Stimulated activated CD4-positive, alpha-beta T cell treated with anti-CD3 and anti-CD28 coated beads, TNF-alpha, amount 100 ng/mL, for 1 hour (primary cell): ENCODE results near the gene LARGE1.

ENCODE experiments used
- DNase-seq, 3 donors: peaks; one replicate each; pipeline ENCODE4 v3.0.0-alpha.2; 2020; ENCODE audit warnings: low read depth in 3 of 3, low spot score in 1 of 3

The LARGE1 gene

DNA sequence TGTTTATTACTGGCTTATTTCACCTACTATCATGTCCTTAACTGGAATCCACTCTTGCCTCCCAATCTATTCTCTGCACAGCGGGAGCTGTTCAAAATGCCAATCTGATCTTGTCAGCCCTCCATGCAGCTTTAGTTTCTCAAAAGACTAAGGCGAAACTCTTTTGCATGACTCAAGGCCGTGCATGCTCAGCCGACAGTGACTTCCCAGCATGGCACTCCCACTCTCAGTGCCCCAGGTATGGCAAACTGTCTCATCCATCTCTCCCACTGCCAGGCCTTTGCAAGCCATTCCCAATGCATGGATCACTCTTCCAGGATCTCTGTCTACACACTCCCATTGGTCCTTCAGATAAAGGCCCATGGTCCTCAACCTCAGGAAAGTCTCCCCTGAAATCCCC, 245.9 kb downstream of the LARGE1 start:
- no peak for DNase-seq

DNA sequence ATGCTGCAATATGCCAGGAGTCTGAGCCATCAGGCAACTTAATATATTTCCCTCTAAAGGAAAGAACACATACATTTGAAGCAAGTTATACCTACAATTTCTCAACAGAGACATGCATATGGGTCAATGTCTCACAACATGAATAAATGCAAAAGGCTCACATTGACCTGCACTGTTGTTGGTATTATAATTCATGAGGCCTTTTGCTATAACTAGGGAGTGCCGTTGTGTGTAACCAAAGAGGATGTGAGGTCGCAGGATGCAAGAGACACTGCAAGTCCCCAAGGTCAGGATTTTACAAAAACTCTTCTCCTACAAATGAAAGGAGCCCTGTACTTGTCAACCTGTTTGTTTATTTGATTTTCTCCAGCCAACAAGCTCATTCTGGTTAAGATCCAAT, 250.5 kb downstream of the LARGE1 start:
- DNase-seq, result no peak

DNA sequence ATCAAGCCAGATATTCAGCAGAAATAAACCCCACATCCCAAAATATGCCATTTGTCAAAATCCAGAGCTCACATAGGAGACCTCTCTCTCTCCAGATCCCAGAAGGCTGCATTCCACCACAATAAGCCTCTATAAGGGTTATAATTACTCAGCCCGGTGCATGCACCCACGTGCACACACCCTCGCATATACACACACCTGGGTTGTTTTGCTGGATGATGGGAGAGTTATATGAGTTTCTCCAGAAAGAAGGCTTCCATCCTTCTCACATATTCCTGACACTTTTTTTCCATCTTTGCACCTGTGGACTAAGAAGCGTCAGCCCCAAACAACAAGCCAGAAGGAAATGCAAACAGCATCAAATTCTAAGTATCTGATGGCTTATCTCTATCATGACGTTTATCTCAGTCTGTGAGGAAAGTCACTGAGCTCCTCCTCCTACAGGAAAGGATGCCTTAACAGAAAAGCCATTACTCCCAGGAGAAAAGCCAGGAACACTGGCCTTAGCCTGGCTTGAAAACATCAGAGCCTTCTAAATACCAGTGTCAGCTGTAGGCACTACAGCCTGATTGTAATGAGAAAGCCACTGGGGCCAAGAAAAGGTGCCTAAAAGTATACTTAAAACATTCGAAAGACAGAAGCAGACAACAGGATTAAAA, 253.2 kb downstream of the LARGE1 start:
- no peak for DNase-seq

DNA sequence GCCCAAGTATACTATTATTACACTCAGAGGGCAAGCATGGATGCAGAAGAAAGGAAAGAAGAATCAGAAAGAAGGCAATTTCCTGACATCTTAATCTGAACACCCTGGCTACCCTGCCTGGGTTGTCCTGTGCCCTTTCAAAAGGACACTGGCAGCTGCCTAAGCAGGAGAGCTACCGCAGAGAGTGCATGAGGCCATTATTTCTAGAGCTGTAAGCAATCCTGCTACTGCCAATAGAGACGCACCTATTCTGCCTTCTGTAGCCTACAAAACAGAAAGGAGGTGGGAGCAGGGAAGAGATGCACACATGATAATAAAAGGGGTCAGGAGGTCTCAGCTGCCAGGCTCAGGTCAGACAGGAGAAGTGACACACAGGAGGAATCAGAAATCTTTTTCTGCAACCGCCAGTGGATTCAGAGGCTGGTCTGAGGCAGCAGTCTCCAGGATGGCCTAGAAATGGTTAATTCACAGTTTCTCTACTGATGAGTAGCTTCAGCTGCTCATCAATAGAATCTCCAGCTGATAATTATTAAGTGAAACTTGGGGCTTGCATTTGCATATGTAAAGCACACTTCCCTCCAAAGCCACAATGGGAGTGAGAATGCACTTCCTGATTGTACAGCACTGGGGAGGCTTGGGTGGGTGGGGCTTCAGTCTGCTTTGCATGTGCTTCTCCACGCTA, 253.9 kb downstream of the LARGE1 start:
- DNase-seq, result no peak

DNA sequence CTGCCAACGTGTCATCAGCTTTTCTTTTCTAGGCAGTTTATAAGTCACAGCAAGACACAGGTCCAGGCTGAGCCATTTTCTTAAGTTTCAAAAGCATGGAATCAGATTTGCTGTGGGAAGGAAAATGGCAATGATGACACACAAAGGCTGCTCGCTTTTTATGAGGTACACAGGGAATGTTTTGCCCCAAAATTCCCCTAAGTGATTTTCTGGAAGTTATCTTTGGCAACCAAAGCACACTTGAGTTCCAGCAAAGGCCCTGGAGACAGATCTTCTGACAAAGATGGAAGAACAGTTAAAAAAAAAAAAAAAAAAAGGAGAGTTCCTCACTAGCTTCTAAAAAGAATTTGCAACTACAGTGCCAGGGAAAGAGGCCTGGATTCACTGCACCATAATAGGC, 260.8 kb downstream of the LARGE1 start:
- DNase-seq, result no peak

DNA sequence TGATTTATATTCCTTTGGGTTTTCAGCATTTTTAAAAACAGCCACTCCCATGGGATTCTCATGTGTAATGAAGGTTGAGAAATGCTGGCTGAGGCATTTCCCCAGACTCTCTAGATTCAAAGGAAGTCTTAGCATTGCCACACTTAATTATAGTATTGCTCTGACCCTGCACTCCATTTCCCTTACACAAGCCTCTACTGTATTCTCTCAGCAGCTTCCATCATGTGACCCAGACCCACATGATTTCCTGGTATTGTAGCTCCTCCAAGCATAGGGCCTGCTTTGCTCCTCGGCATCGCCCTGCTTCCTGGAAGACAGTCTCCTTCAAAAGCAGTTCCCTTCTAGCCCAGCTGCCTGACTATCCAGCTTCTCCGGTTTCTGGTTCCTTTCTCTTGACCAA, 261.5 kb downstream of the LARGE1 start:
- no peak for DNase-seq

DNA sequence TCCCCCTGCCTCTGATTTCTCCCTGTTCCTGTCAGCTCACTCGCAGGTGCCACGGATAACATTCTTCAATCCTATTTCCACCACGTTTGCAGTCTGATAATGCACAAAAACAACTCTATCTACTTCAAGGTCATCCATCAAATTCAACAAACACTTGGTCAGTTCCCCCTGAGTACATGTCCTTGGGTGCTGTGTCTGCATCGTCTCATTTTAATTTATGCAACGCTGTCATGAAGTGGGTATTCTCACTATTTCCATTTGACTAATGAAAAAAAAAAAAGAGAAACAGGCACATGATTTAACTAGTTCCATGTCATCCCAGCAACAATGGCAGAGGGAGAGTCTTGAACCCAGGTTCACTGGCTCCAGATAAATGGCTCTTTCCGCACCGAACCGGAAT, 262.6 kb downstream of the LARGE1 start:
- DNase-seq, result no peak

DNA sequence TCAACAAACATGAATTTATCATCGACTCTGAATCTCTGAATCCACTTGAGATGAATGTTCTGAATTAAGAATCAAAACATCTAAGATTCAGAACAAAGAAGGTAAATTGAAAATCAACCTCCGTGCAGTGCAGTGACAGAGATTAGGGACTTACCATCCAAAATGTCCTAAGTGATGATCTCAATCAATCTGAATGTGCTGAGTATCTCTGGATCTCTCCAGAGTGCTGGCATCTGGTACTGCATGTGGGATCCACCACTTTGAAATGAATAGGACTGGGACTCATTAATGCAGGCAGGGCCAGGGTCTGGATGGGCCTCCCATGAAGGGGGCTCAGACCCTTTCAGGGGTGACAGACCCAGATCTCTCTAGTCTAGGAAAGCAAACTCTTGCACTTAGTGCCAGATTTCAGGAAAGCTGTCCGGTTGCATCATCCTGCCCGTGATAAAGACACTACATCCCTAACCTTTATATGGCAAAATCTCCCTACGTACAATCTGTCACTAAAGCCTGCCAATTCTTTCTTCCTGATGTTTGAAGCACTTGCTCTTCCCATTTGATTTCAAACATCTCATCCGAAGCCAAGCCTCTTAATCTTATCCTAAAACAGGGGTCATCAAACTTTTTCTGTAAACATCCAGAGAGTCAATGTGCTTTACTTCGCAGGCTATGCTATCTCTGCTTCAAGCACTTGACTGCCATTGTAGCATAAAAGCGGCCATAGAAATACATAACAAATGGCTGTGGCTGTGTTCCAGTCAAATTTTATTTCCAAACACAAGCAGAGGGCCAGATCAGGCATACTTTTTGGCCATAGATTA, 263.3 kb downstream of the LARGE1 start:
- no peak for DNase-seq

DNA sequence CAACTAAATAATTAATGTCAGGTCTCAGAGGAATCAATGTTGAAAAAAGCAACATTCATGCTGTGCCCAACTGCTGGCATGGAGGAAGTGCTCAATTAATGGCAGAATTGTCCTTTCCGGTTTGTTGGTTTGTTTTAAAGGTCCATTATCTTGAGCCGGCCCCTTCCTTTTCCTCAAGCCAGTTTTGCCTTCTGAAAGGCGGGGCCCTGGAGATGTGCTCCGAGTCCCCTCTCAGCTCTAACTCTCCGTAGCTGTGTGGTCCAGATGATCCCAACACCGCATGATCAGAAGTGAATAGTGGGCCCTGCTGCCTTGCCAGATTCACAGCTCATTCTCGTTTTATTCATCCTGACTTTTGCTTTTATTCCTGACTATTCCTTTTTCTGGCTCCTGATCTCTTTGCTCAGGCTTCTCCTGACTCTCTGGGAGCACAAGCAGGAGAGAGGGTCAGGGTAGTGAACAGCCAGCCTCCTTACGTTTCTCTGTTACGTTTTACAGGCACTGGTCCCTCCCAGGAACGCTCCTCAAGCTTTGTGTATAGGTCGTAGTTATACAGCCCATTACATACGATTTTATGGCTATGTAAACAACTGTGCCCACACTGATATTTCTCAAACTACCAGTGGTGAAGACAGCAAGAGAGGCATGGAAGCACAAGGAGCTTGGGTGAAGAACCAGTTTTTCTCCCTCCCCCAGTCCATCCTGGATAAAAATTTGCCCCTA, 265.9 kb downstream of the LARGE1 start:
- DNase-seq, result no peak

DNA sequence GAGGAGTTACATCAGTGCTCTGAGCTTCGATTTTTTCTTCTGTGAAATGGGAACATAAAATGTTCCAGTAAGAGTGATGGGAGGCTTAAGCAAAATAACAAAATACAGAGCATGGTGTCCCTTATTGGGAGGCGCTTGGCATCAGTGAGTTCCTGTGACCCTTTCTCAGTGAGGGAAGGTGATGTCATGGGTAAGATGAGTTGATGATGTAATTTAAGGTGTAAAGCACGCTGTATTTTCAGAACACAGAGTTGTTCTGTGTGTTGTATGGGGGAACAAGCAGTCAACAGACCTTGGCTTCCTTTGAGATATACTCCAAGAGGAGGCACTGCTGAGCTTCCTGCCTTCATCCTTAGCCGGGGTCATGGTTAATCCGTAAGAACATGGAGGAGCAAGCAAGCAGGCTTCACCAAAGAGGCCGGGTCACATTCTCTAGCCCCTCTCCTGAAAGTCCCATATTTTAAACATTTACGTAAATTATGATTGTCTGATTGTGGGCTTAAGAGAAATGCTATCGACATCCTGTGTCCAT, 266.7 kb downstream of the LARGE1 start:
- no peak for DNase-seq

DNA sequence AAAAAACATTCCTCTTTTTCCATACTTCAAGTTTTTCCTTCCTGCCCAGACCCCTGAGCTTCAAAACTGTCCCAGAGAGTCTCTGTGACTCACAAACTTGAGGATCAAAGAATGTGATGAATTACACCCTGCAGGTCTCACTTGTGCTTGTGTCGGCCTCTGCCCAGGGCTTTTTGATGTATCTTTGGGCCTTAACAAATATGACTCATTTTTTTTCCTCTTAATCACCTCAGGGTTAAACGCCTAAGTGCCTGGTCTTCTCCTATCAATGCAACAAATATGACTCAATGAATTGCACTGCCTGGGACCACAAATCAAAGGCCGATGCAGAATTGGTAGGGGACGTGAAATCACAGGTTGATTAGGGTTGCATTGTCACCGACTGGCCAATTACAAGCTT, 267.7 kb downstream of the LARGE1 start:
- DNase-seq, result no peak

DNA sequence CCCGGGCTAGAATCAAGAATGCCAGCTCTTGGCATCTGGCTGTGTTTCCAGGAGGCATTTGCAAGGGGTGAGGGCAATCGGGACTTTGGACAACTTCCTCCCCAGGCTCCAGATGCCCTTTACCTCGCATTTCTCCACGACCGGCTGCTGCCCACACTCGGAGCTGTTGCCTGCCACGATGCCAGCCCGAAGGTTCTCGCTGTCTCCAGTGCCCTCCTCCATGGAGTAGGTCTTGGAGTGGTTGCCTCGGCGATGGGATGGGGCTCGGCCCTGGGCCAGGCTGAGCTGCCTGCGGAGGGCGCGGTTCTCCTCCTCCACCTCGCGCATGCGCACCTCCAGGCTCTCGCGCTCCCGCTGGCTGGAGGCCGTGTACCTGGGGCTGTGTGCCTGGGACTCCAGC, 270.0 kb downstream of the LARGE1 start:
- no peak for DNase-seq

DNA sequence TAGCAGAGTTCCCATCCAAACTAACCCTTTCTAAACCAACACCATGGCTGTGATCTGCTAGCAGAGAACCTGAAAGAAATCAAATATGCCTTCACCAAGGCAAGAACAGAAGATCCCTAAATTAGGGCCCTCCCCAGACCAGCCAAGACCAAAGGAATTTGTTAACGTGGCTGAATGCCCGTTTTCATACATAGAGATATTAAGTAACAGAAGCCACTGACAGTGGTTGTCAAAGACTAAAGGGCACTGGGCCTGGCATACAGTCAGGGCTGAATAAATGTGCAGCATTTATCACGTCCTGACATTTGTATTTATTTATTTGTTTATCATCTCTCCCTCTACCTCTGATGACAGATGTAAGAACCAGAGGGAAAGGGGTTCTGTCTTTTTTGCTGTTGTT, 271.8 kb downstream of the LARGE1 start:
- DNase-seq, result no peak

DNA sequence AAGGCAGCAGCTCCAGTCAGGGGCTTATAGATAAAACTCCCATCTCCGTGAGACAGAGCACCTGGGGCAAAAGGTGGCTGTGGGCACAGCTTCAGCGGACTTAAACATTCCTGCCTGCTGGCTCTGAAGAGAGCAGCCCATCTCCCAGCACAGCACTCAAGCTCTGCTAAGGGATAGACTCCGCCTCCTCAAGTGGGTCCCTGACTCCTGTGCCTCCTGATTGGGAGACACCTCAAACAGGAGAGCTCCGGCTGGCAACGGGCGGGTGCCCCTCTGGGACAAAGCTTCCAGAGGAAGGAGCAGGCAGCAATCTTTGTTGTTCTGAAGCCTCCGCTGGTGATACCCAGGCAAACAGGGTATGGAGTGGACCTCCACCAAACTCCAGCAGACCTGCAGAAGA, 279.4 kb downstream of the LARGE1 start:
- no peak for DNase-seq

DNA sequence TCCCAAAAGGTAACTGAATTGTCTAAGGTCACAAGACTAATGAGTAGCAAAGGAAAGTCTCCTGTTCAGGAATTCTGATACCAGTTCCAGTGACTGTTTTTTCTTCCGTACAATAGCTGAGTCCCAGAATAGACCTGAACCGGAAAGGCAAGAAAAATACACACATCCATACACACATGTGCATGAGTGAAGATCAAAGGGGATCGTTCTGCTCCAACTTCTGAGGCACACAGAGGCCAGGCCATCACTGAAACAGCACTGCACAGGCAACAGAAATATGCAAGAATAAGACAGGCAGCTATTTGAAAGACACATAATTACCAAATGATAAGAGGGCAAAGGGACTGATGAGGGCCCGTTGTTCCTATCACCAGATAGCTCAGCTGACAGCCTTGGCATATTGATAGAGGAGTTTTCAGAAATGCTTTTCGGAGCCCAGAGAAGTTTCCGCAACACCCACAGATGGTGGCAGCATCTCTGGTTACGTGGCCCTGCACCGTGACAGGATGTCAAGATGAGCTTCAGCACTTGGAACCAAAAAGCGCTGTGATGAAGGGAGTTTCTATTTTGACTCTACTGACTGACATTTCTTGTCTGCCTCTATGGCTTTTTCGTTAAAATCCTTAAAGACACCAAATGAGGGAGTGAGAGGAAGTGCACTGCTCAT, 280.6 kb downstream of the LARGE1 start:
- no peak for DNase-seq

DNA sequence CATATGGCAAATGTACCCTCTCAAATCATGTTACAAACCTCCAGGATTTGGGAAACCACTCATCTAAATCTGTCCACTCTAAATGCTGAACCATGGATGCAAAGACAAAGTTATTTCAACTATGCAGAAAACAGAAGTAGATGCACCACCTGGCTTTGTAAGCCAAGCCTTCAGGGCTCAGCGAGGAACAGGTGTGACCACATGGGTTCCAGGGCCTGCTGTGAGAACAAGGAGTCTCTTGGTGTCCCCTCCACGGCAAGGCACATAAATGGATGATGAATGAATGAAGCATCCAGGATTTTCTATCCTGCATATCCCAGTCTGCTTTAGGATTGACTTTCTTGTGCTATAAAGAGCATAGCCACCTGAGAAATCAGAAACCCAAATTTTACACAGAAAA, 284.5 kb downstream of the LARGE1 start:
- DNase-seq, result no peak

DNA sequence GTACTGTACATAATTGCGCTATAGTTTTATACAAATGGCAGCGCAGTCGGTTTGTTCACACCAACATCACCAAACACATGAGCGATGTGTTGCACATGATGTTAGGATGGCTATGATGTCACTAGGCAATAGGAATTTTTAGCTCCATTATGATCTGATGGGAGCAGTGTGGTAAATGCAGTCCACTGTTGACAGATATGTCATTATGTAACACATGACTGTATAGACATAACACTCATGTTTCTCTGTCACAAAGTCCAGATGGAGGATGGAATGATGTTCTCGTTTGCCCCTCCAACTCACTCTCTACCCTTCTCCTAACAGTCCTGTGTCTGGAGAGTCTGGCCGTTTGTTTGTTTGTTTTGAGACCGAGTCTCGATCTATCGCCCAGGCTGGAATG, 288.5 kb downstream of the LARGE1 start:
- no peak for DNase-seq

DNA sequence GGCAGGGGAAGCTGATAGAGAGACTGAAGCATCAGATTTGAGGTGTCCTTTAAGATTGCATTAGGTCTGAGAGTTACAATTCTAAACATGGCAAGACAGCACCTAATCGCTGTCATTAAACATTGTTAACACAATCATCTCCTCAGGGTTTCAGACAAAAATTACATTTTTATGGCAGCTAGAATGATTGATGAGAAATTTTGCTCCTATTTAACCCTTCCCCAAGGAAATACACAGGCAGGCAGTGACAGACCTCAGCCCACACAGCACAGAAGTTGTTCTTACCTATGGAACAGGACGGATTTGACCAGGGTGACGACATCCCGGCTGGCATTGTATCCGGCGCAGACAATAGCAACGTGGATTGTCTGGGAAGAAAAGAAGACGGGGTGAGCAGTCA, 294.3 kb downstream of the LARGE1 start:
- no peak for DNase-seq

DNA sequence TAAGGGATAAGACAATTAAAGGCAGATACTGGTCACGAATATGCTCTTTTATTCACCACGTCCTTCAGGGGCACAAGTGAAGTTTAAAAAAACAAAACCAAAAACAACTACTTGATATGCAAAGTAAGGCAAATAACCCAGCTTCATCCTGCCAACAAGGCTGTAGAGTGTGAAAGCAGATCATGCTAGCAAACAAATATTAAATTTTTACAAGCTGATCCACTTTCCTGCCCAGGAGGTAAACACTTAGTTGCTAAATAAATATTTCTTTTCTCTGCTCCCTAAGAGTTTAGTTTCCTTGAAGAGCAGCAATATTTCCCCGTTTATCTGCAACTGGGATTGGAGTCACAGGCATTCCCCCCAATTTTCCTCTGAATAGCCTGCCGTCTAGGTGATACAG, 300.2 kb downstream of the LARGE1 start:
- DNase-seq, result no peak

DNA sequence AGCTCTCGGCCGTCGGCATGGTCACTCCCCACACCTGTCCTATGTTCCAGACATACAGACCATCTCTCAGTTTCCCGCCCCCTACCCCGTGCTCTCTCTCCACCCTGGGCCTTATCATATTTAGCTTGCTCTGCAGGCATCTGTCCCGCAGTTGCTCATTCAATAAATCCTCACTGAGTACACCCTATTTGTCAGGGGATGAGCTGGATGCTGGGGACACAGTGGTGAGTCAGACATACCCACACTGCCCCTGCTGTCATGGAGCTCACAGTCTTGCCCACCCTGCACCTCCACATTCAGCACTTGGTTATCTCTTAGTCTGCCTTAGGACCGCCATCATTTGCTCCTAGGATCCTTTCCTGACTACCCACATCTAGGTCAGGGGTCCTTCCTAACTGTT, 313.8 kb downstream of the LARGE1 start:
- DNase-seq, result no peak

DNA sequence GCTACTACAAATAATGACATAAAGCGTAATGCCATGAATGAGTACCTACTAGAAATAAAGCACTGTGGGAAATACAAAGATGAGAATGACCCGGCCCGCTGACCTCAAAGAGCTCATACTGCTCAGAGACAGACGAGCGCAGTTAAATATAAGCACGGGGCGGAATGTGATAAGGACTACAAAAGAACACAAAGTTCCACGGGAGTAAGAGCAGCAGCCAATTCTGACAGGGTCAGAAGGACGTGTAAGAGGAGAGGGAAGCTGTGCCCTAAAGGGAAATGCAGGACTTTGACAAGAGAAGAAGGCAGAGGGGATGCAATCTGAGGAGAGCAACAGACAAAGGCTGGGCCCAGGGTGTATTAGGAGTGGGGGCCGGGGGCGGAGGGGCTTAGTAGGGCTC, 314.6 kb downstream of the LARGE1 start:
- no peak for DNase-seq
